Pulmonary artery endothelial cell (primary cell): Measurements from ENCODE around the gene NUDT16. TPM values are rescaled to one million over a fixed set of nuclear protein-coding genes. Genes with fewer than 3 reads are reported as not detected.
A peak's percentile ranks its signal among the peaks of the same experiment; 100 is the strongest.

ENCODE experiments used
- DNase-seq: peaks from one replicate; pipeline ENCODE4 v3.0.0-alpha.2; 2011; ENCODE audit warnings: low read depth, low spot score
- total RNA-seq: library from RNA; depleted of rRNA; stranded (reverse); fragments of >200 nt; gene quantifications from 2 replicates; pipeline ENCODE4 v1.2.3, GENCODE V29; 2014

Gene NUDT16
- total RNA-seq, 1 donor from 2014 or later: 24.5 TPM

GRCh38 chr3:131386429-131387165 is 5.0 kb downstream of the NUDT16 start:
- peak; percentile 40 for DNase-seq

DNA sequence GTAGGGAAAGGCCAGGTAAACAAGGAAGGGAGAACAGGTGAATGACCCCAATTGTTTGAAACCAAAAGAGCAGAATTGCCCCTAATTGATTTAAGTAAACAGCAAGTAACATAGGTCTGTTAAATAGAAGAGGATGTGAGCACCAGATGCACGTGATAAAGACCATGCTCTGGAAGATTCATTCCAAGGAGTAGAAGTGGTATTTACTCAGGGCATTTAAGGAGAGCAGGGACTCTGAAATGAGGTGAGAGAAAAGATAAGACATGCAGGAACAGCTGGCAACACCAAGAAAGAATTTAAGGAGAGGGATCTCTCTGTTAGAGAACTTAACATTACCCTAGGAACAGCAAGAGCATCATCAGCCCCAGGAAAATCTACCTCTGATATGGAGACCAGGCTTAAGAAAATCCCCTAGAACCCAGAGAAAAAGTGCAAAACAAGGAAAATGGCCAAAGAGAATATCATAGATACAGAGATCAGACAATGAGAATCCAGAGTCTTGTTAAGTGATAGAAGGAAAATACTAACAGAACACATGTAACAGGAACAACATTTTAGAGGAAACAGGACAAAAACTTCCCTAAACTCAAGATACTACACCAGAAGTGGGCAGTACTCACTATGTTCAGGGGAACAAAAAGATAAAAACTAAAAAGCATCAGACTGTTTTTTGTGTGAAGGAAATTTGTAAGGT is 6.4 kb downstream of the NUDT16 start:
- DNase-seq: no peak

DNA sequence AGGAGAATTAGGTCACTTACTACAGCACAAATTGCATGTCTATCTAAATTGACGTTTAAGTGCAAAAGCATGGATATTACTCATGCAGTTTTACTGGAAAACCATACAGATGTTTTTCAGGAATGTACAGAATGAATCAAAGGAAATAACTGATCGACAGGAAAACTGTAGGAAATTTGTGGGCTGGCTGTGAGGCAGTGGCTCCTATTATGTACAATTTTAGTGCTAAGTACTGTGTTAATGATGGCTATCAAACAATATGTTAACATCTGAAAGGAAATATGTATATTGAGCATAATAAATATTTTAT is 6.9 kb downstream of the NUDT16 start:
- DNase-seq: peak; percentile 77

DNA sequence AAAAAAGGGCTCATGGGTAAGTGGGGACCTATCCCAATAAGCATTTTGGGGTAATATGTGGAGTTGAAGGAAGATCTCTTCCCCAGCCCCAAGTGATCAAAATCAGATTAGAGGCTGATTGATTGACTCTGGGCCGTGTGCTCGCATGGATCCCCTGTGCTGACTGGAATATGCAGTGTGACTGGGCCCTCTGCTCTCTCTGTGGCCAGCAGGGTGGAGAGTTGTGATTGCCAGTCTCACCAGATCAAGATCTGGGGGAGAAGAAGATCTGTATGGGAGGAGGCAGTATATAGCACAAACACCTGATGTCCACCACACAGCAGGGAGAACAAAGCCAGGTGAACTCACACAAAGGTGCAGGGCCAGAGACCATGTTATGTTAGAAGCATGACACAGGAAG is 8.8 kb downstream of the NUDT16 start:
- DNase-seq: no peak

DNA sequence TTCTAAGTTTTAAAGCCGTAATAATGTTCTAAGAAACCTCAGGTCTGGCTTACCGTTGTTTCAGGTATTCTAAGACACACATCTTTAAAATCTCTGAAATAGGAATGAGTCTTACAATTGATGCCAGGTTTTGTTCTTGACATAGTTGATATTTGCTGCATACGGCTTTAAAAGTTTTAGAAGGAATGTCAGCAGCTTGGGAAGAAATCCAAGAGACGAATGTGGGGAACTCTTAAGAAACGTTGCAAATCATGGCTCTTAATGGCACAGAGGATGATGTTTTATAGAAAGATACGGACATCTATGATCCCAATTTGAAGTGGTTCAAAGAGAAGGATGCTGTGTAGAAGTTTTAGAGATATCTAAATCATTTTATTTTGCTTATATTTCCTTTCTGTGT is 11.5 kb downstream of the NUDT16 start:
- DNase-seq: no peak

GRCh38 chr3:131393868-131394267 is 12.3 kb downstream of the NUDT16 start:
- DNase-seq: no peak

DNA sequence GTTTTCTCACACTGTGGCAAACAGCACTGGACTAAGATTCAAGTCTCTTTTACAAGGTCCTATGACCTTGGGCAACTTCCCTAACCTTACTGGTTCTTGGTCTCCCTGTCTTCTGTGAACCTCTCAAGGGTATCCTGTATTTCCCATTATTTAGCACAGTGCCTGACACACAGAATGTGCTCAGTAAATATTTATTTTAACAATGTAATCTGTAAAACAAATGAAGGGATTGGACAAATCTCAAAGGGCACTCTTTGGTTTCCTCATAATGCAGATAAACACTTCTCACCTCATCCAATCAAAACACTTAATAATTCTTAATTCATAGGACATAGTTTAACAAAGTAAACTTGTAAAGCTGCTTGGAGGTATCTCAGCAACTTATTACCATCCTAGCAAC is 12.8 kb downstream of the NUDT16 start:
- DNase-seq: no peak

DNA sequence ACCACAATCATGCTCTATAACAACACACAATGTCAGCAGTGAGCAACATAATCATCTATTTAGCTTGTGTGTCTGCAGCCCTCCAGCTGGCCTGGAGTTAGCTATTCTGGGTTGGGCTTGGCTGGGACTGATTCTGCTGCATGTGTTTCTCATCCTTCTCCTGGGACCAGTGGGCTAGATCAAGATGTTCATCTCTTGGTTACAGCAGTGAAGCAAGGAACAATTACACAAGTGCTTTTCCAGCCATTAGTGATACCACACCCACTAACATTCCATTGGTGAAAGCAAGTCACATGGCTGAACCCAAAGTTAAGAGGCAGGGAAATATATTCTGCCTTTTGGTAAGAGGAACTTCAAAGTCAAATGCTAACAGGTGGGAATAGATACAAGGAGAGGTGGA is 14.6 kb downstream of the NUDT16 start:
- no peak for DNase-seq

- DNase-seq: no peak
Measured at GRCh38 chr3:131397889-131398288, 16.3 kb downstream of the NUDT16 start.

DNA sequence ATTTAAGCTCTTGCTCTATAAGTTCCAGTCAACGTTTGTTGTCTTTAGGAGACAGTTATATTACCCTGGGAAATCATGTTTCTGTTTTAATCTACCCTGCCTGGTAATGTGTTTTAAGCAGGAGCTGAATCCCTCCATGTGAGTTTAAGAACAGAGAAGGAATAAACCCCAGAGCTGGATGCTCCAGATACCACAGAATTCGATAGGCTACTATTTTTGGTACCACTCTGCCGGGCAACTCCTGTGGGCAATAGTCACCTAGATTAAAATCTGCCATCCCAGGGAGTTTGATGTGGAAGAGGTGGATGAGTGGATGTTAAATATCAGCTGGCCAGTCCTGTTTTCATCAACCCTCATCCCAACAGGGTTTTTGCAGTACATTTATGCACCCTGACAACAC is 20.4 kb downstream of the NUDT16 start:
- DNase-seq: no peak

GRCh38 chr3:131402391-131403039 is 20.9 kb downstream of the NUDT16 start:
- DNase-seq: peak; percentile 64

- no peak for DNase-seq
Measured at GRCh38 chr3:131403216-131403895, 21.8 kb downstream of the NUDT16 start.

GRCh38 chr3:131405411-131405810 is 23.8 kb downstream of the NUDT16 start:
- no peak for DNase-seq

- DNase-seq: no peak
Measured at GRCh38 chr3:131406274-131406673, 24.7 kb downstream of the NUDT16 start.

- no peak for DNase-seq
Measured at GRCh38 chr3:131417751-131418150, 36.2 kb downstream of the NUDT16 start.

- no peak for DNase-seq
Measured at GRCh38 chr3:131421301-131421700, 39.7 kb downstream of the NUDT16 start.

DNA sequence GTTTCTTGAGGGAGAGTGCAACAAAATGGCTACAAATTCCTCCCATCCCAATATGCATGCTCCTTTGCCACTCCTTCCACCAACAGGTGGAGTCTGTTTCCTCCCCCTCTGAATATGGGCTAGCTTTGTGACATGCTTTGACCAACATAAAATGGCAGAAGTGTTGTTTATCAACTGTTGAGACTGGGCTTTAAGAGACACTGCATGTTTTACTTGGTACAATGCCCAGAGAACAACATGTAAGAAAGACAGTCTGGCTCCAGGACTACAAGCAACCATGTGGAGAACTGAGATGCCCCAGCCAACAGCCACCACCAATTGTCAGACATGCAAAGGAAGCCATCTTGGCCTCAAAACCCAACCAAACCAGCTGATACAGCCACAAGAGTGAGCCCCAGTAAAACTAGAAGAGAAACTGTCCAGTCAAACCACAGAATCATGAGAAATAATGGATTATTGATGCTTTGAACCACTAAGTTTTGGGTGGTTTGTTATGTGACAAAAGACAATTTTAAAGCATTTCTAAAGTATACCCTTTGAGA is 40.5 kb downstream of the NUDT16 start:
- no peak for DNase-seq

- no peak for DNase-seq
Measured at GRCh38 chr3:131427226-131427625, 45.7 kb downstream of the NUDT16 start.

GRCh38 chr3:131431754-131432153 is 50.2 kb downstream of the NUDT16 start:
- DNase-seq: no peak

DNA sequence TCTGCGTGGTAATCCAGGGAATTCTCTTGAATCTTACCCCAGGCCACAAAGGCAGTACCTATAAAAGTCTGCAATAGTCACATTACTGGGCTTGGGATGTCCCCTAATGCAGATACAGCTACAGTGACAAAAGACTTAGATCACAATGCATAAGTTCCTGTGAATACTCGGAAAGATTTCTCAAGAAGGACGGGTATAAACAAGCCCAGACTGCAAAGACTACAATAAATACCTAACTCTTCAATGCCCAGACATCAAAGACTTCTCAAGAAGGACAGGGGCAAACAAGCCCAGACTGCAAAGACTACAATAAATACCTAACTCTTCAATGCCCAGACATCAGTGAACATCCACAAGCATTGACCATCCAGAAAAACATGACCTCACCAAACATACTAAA is 50.9 kb downstream of the NUDT16 start:
- no peak for DNase-seq

DNA sequence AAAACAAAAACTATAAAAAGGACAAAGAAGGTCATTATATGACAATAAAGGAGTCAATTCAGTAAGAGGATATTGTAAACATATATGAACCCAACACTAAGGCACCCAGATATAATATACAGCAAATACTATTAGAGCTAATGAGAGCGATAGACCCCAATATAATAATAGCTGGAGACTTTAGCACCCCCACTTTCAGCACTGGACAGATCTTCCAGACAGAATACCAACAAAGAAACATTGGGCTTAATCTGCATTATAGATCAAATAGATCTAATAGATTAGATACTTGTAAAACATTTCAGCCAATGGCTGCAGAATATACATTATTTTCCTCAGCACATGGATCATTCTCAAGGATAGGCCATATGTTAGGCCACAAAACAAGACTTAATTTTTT is 53.4 kb downstream of the NUDT16 start:
- no peak for DNase-seq
